ENCODE measurements around the gene REC114.

GRCh38 chr15:73518180-73518862, 75.4 kb downstream of the REC114 start:
- TF ChIP-seq, protein P1, sequence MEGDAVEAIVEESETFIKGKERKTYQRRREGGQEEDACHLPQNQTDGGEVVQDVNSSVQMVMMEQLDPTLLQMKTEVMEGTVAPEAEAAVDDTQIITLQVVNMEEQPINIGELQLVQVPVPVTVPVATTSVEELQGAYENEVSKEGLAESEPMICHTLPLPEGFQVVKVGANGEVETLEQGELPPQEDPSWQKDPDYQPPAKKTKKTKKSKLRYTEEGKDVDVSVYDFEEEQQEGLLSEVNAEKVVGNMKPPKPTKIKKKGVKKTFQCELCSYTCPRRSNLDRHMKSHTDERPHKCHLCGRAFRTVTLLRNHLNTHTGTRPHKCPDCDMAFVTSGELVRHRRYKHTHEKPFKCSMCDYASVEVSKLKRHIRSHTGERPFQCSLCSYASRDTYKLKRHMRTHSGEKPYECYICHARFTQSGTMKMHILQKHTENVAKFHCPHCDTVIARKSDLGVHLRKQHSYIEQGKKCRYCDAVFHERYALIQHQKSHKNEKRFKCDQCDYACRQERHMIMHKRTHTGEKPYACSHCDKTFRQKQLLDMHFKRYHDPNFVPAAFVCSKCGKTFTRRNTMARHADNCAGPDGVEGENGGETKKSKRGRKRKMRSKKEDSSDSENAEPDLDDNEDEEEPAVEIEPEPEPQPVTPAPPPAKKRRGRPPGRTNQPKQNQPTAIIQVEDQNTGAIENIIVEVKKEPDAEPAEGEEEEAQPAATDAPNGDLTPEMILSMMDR (IDR thresholded peaks at IDR 0.05): no peak
- no peak for TF ChIP-seq EZH2 (IDR thresholded peaks at IDR 0.05; ENCODE audit: borderline replicate concordance, insufficient read depth, low read depth, low read length, poor library complexity, severe bottlenecking)
